GM19395 (cell line): ENCODE data around the gene CCDC167.
"Not testable (repeated sequence)": the region's sequence is repeated elsewhere in the genome, so short reads cannot be mapped to it uniquely, and the experiment has no call there.

Experiments
- ATAC-seq: cut with Tn5 transposase; IDR thresholded peaks from one replicate; pipeline ENCODE4 v1.9.1; 2021; ENCODE audit warnings: mild to moderate bottlenecking, moderate library complexity; ENCODE audit not compliant: unreplicated experiment

The CCDC167 gene

GRCh38 chr6:37512400-37513011 is 12.8 kb upstream of the CCDC167 start:
- no peak for ATAC-seq

- no peak for ATAC-seq
These were observed 12.3 kb upstream of the CCDC167 start for GRCh38 chr6:37511910-37512399.

DNA sequence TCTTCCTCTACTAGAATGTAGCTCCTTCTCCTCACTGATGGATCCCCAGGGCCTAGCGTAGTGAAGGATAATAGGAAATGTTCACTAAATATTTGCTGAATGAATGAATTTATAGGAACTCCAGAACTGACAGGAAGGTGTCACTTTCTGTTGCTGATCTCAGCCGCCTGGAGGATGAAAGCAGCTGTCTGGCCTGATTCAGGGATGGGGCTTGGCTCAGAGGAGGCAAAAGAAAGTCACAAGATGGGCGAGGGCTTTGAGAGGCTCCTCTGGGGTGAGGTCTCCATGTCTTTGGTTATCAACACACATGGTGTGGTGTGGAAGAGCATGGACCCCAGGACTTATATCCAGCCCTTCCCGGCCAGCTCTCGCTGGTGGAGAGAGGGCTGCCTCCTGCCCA is 11.5 kb upstream of the CCDC167 start:
- ATAC-seq: no peak

- no peak for ATAC-seq
These were observed 8.2 kb upstream of the CCDC167 start for GRCh38 chr6:37507690-37508421.

DNA sequence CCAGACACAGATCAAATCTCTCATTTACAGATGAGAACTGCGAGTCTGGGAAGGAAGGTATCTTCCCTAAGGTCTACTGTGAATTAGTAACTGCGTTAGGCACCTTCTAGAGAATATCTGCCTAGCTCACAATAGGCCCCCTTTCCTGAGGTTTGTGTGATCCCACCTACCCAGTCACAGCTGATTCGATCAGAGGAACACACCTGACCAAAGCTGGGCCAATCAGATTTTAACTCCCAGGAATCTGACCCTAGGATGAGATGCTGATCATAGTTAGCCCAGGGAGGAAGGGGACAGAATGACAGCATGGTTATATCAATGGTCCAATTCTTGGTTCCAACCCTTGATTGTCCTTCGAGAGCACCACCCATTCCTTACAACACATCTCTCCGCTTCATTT is 7.4 kb upstream of the CCDC167 start:
- no peak for ATAC-seq

DNA sequence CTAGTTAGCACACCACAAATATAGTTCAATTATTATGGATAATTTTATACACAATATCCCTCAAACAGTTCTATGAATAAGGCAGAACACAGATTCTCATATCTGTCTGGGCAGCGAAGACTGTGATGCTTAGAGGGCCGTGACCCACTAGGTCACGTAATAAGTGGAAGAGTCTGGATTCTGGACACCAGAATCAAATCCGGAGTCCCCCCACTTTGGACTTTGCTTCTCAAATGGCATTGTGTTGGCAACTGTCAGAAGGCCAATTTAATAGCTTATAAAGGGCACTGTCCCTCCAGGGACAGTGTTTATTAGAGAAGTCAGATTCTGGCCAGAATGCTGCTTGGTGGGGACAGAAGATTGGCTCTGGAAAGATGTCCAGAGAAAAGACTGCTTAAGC is 6.8 kb upstream of the CCDC167 start:
- no peak for ATAC-seq

- ATAC-seq: no peak
These were observed 4.3 kb upstream of the CCDC167 start for GRCh38 chr6:37504024-37504423.

DNA sequence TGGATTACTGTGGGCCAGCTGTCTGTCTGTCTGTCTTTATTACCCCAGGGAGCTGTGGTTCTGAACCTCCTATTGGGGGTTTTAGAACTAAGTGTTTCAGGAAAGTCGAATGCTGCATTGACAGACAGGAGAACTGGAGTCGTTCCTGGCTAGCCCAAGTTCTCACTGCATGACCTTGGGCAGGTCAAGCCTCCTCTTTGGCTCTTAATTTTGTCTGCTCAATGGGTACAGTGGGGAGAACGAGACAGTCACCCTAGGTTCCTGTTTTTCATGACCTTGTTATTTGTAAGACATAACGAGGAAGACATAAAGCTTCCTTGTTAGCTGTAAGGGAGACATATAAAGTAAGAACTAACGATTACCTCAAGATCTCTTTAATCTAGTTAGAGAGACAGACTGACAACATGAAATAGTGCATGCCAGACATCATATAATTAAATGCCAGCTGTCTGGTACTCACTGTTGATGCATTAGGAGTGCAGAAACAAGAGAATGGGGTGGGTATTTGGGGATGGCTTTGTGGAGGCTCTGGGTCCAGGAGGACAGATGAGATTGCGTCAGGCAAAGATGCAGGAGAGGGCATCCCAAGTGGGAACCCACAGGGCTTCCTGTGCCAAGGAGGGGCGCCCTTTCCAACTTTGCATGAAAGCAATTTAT is 3.7 kb upstream of the CCDC167 start:
- ATAC-seq: no peak

- no peak for ATAC-seq
These were observed 3.1 kb upstream of the CCDC167 start for GRCh38 chr6:37502703-37503291.

- ATAC-seq: no peak
These were observed 2.2 kb upstream of the CCDC167 start for GRCh38 chr6:37501632-37502491.

- not testable (repeated sequence) for ATAC-seq
These were observed 1.2 kb upstream of the CCDC167 start for GRCh38 chr6:37500904-37501303.

DNA sequence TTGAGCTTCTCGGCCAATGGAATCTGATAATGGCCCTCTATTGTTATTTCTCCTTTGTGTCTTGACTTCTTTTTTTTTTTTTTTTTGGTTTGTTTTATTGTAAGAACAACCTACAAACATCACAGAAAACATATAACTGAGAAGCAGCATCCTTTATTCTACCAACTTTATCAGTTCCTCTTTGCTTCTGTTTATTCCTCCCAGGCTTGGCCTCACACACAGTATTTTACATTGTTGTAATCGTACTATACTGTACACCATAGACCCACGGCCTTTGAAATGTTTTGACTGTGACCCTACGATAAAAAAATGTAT is 558 bp upstream of the CCDC167 start:
- ATAC-seq: no peak

GRCh38 chr6:37496951-37497885 is 2.5 kb downstream of the CCDC167 start:
- no peak for ATAC-seq

DNA sequence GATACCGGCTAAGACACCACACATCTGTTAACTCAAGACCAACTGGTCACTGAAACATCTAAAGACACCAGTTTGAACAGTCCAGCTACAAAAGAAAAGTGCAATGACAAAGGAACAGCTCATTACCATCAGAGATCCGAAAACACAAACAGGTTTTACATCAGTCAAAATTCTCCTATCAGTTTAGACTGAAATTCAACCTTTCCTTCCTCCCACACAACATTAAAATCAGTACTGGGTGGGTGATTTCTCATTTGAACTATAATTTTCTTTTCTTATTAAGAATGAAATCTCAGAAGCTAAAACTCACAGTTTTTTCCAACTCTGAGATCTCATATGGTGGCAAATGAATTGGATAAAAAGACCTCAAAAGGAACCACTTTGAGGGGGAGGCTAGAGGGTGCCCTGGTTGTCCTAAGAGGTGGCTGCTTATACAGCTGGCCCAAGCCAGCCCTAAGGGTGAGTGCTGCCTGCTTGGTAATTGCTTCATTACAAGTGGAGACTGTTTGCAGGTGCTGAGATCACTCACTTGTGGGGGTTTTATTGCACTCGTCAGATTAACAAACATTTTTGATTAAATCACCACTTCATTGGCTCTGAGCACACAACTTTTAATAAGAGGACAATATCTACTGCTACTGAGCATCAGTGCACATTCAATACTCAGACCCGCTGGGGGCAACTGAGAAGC is 4.3 kb downstream of the CCDC167 start:
- no peak for ATAC-seq

DNA sequence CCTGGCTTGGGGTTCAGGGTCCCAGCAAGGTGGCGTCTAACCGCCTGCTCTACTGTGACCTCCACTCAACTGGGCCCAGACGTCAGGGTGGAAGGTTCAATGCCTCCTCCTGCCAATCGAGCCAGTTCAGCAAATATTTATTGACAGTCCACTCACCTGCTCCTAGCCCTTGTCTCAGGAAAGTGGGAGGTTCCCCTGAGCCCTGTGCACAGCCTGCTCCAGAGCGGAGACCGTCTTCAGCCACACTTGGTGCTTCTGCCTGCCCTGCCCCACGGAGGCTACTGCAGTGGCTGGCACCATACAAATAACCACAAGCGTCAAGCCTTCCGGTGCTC is 6.1 kb downstream of the CCDC167 start:
- ATAC-seq: no peak

GRCh38 chr6:37492991-37493660 is 6.6 kb downstream of the CCDC167 start:
- no peak for ATAC-seq

GRCh38 chr6:37492236-37492972 is 7.3 kb downstream of the CCDC167 start:
- no peak for ATAC-seq

- no peak for ATAC-seq
These were observed 7.9 kb downstream of the CCDC167 start for GRCh38 chr6:37491830-37492208.
